ENCODE data around the gene ATXN1. TPM values are rescaled to one million over a fixed set of nuclear protein-coding genes. Genes with fewer than 3 reads are reported as not detected.
"Not testable (repeated sequence)": the region's sequence is repeated elsewhere in the genome, so short reads cannot be mapped to it uniquely, and the experiment has no call there.

Gene ATXN1
- total and polyA plus RNA-seq, 2 of the 13 experiments (the other 11 are each of a cell fraction or from before 2014, with no cell fraction given), result 20.7 to 39.5 TPM

- in situ Hi-C loops (cut with HindIII; ENCODE audit: extremely low pct_ligation_motif_present, low pct_unique_long_range_greater_than_20kb), result no loop called here
- POLR2A ChIA-PET, result no interaction called here
These were observed 489.8 kb downstream of the ATXN1 start for GRCh38 chr6:16271428-16271827.

GRCh38 chr6:16270178-16270794 lies 491.0 kb downstream of the ATXN1 start:
- H3K4me1 ChIP-seq (ENCODE audit: insufficient read depth, low read length), result no peaks in the 10 kb centered on the region
- no peaks in the 10 kb centered on the region for H3K79me2 ChIP-seq (ENCODE audit: insufficient read depth, low read length)
- DNase-seq (ENCODE audit: low spot score), result no peak
- H3K36me3 ChIP-seq (replicated peaks in 1 of 2; ENCODE audit: control insufficient read depth in 1 of 2, insufficient read depth in 2 of 2, low read length in 2 of 2), result no peaks in the 10 kb centered on the region
- ChIA-PET POLR2A (no interaction called here), CTCF (ENCODE audit: low intra/inter-chr PET ratio, low total read pairs) (no interaction called here)
- WGBS (ENCODE audit: low lambda C conversion rate), result 53% methylated on average over 5 of the region's 5 CpGs
- ATAC-seq, result no peak
- no peak overlapping the region for H3K4me3 ChIP-seq (replicated peaks in 1 of 3; ENCODE audit: insufficient read depth in 1 of 3, low read depth in 2 of 3, low read length in 3 of 3)
- TF ChIP-seq TARDBP (CRISPR knock-in tag; IDR thresholded peaks at IDR 0.05) (no peak), ZNF75D (CRISPR knock-in tag; IDR thresholded peaks at IDR 0.05; ENCODE audit: borderline replicate concordance) (no peak)
- H3K27ac ChIP-seq (ENCODE audit: extremely low read length, insufficient read depth, low read length), result no peak overlapping the region
- in situ Hi-C loops (cut with HindIII; ENCODE audit: extremely low pct_ligation_motif_present, low pct_unique_long_range_greater_than_20kb), result no loop called here
- BruUV-seq (replicated peaks), result no TSS peak
- no peaks in the 10 kb centered on the region for H3K9me3 ChIP-seq (ENCODE audit: low read length)
- H3K27me3 ChIP-seq (ENCODE audit: control insufficient read depth in 1 of 2, insufficient read depth in 2 of 2, low read length in 2 of 2), result peaks cover 2 to 14% of the 10 kb centered on the region in 2 experiments; a peak in 3 of 5 replicates
- H4K20me1 ChIP-seq (ENCODE audit: insufficient read depth, low read length), result no peaks in the 10 kb centered on the region
- no peak overlapping the region for H3K9ac ChIP-seq (ENCODE audit: insufficient read depth, low read depth, low read length)
- no peak overlapping the region for H2AFZ ChIP-seq (ENCODE audit: low read length)
- intact Hi-C loops (cut with micrococcal nuclease; ENCODE audit: unreplicated experiment), result no loop called here
- no peak for FAIRE-seq
- no peak overlapping the region for H3K4me2 ChIP-seq (ENCODE audit: low read depth, low read length)

More at GRCh38 chr6:16271428-16271827, 489.8 kb downstream of the ATXN1 start:
- Histone ChIP-seq H3K36me3 (replicated peaks in 1 of 2; ENCODE audit: control insufficient read depth in 1 of 2, insufficient read depth in 2 of 2, low read length in 2 of 2) (no peaks in the 10 kb centered on the region), H3K4me2 (ENCODE audit: low read depth, low read length) (no peak overlapping the region), H4K20me1 (ENCODE audit: insufficient read depth, low read length) (no peaks in the 10 kb centered on the region), H2AFZ (ENCODE audit: low read length) (no peak overlapping the region), H3K79me2 (ENCODE audit: insufficient read depth, low read length) (no peaks in the 10 kb centered on the region), H3K4me3 (replicated peaks in 1 of 3; ENCODE audit: insufficient read depth in 1 of 3, low read depth in 2 of 3, low read length in 3 of 3) (no peak overlapping the region), H3K9ac (ENCODE audit: insufficient read depth, low read depth, low read length) (no peak overlapping the region), H3K27me3 (ENCODE audit: control insufficient read depth in 1 of 2, insufficient read depth in 2 of 2, low read length in 2 of 2) (peaks cover 0 to 9% of the 10 kb centered on the region in 2 experiments; a peak in 2 of 5 replicates), H3K4me1 (ENCODE audit: insufficient read depth, low read length) (no peaks in the 10 kb centered on the region), H3K9me3 (ENCODE audit: low read length) (no peaks in the 10 kb centered on the region), H3K27ac (ENCODE audit: extremely low read length, insufficient read depth, low read length) (no peak overlapping the region)
- no peak for FAIRE-seq
- no peak for ATAC-seq
- TF ChIP-seq TARDBP (CRISPR knock-in tag; IDR thresholded peaks at IDR 0.05) (no peak), ZNF749 (CRISPR knock-in tag; IDR thresholded peaks at IDR 0.05; ENCODE audit: borderline replicate concordance) (no peak)
- intact Hi-C loops (cut with micrococcal nuclease; ENCODE audit: unreplicated experiment), result no loop called here
- CTCF ChIA-PET (ENCODE audit: low intra/inter-chr PET ratio, low total read pairs), result no interaction called here
- BruUV-seq (replicated peaks), result no TSS peak
- 71% methylated on average over 5 of the region's 5 CpGs for WGBS (ENCODE audit: low lambda C conversion rate)
- DNase-seq (ENCODE audit: low spot score), result no peak

GRCh38 chr6:16269442-16270070 lies 491.7 kb downstream of the ATXN1 start:
- H3K9me3 ChIP-seq (ENCODE audit: low read length); H3K27ac ChIP-seq (ENCODE audit: extremely low read length, insufficient read depth, low read length); FAIRE-seq; POLR2A ChIA-PET; H3K4me2 ChIP-seq (ENCODE audit: low read depth, low read length); DNase-seq (ENCODE audit: low spot score); H3K36me3 ChIP-seq (replicated peaks in 1 of 2; ENCODE audit: control insufficient read depth in 1 of 2, insufficient read depth in 2 of 2, low read length in 2 of 2); H3K4me1 ChIP-seq (ENCODE audit: insufficient read depth, low read length); H2AFZ ChIP-seq (ENCODE audit: low read length); BruUV-seq (replicated peaks); intact Hi-C loops (cut with micrococcal nuclease; ENCODE audit: unreplicated experiment); H4K20me1 ChIP-seq (ENCODE audit: insufficient read depth, low read length); H3K4me3 ChIP-seq (replicated peaks in 1 of 3; ENCODE audit: insufficient read depth in 1 of 3, low read depth in 2 of 3, low read length in 3 of 3); CTCF ChIA-PET (ENCODE audit: low intra/inter-chr PET ratio, low total read pairs); H3K79me2 ChIP-seq (ENCODE audit: insufficient read depth, low read length); ATAC-seq; H3K9ac ChIP-seq (ENCODE audit: insufficient read depth, low read depth, low read length); in situ Hi-C loops (cut with HindIII; ENCODE audit: extremely low pct_ligation_motif_present, low pct_unique_long_range_greater_than_20kb): not testable (repeated sequence)
- peaks cover 6 to 21% of the 10 kb centered on the region in 2 experiments; a peak in 3 of 5 replicates for H3K27me3 ChIP-seq (ENCODE audit: control insufficient read depth in 1 of 2, insufficient read depth in 2 of 2, low read length in 2 of 2)
- 22% methylated on average over 7 of the region's 7 CpGs for WGBS (ENCODE audit: low lambda C conversion rate)
